Fibroblast of villous mesenchyme (primary cell): ENCODE measurements around the gene EIF2A. TPM values are rescaled to one million over a fixed set of nuclear protein-coding genes. Genes with fewer than 3 reads are reported as not detected.
"Not testable (repeated sequence)": the region's sequence is repeated elsewhere in the genome, so short reads cannot be mapped to it uniquely, and the experiment has no call there.

Experiments
- DNase-seq: peaks from one replicate; pipeline ENCODE4 v3.0.0-alpha.2; 2010; ENCODE audit warnings: low read depth
- H3K4me3 ChIP-seq: 2 replicates; pipeline ENCODE4 v1.5.1; 2011; ENCODE audit warnings: low read depth, mild to moderate bottlenecking, low read length
- CTCF ChIP-seq: IDR thresholded peaks from 2 replicates; pipeline ENCODE4 v1.5.1; 2012; ENCODE audit warnings: low read depth, mild to moderate bottlenecking, low read length; ENCODE audit not compliant: insufficient read depth
- total RNA-seq: library from RNA; depleted of rRNA; stranded (reverse); fragments of >200 nt; gene quantifications from 2 replicates; pipeline ENCODE4 v1.2.3, GENCODE V29; 2012

Gene EIF2A
- 147 and 156 TPM in 2 replicates for total RNA-seq

- DNase-seq: peak; percentile 99
- H3K4me3 ChIP-seq: peak within 1 kb of the TSS; percentile 97
- no peak for TF ChIP-seq CTCF
Observed at GRCh38 chr3:150546226-150547044, at the start of gene EIF2A, which contains the start of gene SERP1. Gene EIF2A (plus strand): TSS chr3:150546787. CDS start chr3:150546803, 16 bp downstream. Gene SERP1 (minus strand): TSS chr3:150546496. CDS start chr3:150546135, 361 bp downstream.

- no peak for TF ChIP-seq CTCF
- H3K4me3 ChIP-seq: no peak overlapping the region
- peak; percentile 59 for DNase-seq
Observed at GRCh38 chr3:150497956-150498355, 48.6 kb upstream of the EIF2A start.

GRCh38 chr3:150500960-150501359, 45.6 kb upstream of the EIF2A start:
- DNase-seq, H3K4me3 ChIP-seq: not testable (repeated sequence)

- no peak for DNase-seq
- TF ChIP-seq CTCF: no peak
- no peak overlapping the region for H3K4me3 ChIP-seq
Observed at GRCh38 chr3:150503402-150504099, 43.0 kb upstream of the EIF2A start.

- no peak overlapping the region for H3K4me3 ChIP-seq
- DNase-seq: no peak
- TF ChIP-seq CTCF: no peak
Observed at GRCh38 chr3:150504483-150504882, 42.1 kb upstream of the EIF2A start.

GRCh38 chr3:150508401-150508800, 38.2 kb upstream of the EIF2A start:
- no peak for TF ChIP-seq CTCF
- no peak overlapping the region for H3K4me3 ChIP-seq
- no peak for DNase-seq

GRCh38 chr3:150509780-150510179, 36.8 kb upstream of the EIF2A start:
- DNase-seq: no peak
- TF ChIP-seq CTCF: no peak
- H3K4me3 ChIP-seq: no peak overlapping the region
